B cell (primary cell): ENCODE results near the gene C17orf114.

Experiments used
- ATAC-seq: fragments of 200-7000 bp; cut with Tn5 transposase; one replicate; pipeline ENCODE4 v1.10.0; 2021; ENCODE audit warnings: low read depth, mild to moderate bottlenecking, moderate number of reproducible peaks, moderate library complexity
- CTCF ChIA-PET: fragments of 350-600 bp; sonication (Branson Sonifier 250); formaldehyde crosslinking; loops from one replicate; lab custom pipeline; 2021; ENCODE audit warnings: antibody characterized with exemption, inconsistent platforms; lab: Charles Lee
- POLR2A ChIA-PET: fragments of 350-600 bp; sonication (Branson Sonifier 250); formaldehyde crosslinking; loops from one replicate; lab custom pipeline; 2021; ENCODE audit warnings: antibody characterized with exemption; lab: Charles Lee
- DNase-seq: peaks from one replicate; pipeline ENCODE4 v3.0.0; 2013
- H2AFZ ChIP-seq: 2 replicates; pipeline ENCODE4 v1.6.1; 2012; ENCODE audit warnings: mild to moderate bottlenecking, low read depth, low read length; ENCODE audit not compliant: insufficient read depth, poor library complexity, severe bottlenecking
- H3K27ac ChIP-seq, 2 donors: 1 replicate in 1 of 2; 2 replicates in 1 of 2; pipeline ENCODE4 v1.5.1; 2012 to 2013; ENCODE audit warnings: low read length in 2 of 2, mild to moderate bottlenecking in 2 of 2, moderate library complexity in 1 of 2
- H3K27me3 ChIP-seq, 4 experiments: fragments of 200-600 bp in 1 of 4; sonication (generic) in 1 of 4; replicated peaks in 1 of 4; 1 replicate in 2 of 4; 2 replicates in 2 of 4; pipeline versions ENCODE4 v1.6.1 to v1.7.0; 2013 to 2016; ENCODE audit warnings: low read length in 3 of 4, mild to moderate bottlenecking in 2 of 4, mixed read lengths in 1 of 4, moderate library complexity in 1 of 4; ENCODE audit not compliant: insufficient read depth in 4 of 4, control insufficient read depth in 3 of 4; ENCODE audit errors: control extremely low read depth in 1 of 4
- H3K36me3 ChIP-seq, 2 experiments: replicated peaks in 1 of 2; 1 replicate in 1 of 2; 2 replicates in 1 of 2; pipeline versions ENCODE4 v1.6.1 to v1.7.1; 2013; ENCODE audit warnings: low read length in 1 of 2; ENCODE audit not compliant: insufficient read depth in 2 of 2, control insufficient read depth in 1 of 2; ENCODE audit errors: control extremely low read depth in 1 of 2, extremely low read depth in 1 of 2
- H3K4me1 ChIP-seq, 2 donors: fragments of 200-600 bp in 1 of 2; sonication (generic) in 1 of 2; 1 replicate in 1 of 2; 2 replicates in 1 of 2; pipeline versions ENCODE4 v1.5.1 to v1.6.1; 2013 to 2017; ENCODE audit warnings: low read length in 2 of 2; ENCODE audit not compliant: control insufficient read depth in 2 of 2, insufficient read depth in 2 of 2
- H3K4me2 ChIP-seq: replicated peaks from 2 replicates; pipeline ENCODE3; 2012; ENCODE audit warnings: mild to moderate bottlenecking, low read depth, low read length; ENCODE audit not compliant: poor library complexity, severe bottlenecking
- H3K4me3 ChIP-seq, 5 experiments: fragments of 200-600 bp in 1 of 5; sonication (generic) in 1 of 5; 1 replicate in 3 of 5; 2 replicates in 2 of 5; pipeline versions ENCODE4 v1.5.1 to v1.7.0; 2011 to 2016; ENCODE audit warnings: low read length in 4 of 5, mild to moderate bottlenecking in 4 of 5, low read depth in 2 of 5, control low read depth in 1 of 5, moderate library complexity in 1 of 5; ENCODE audit not compliant: insufficient read depth in 1 of 5; ENCODE audit errors: control extremely low read depth in 1 of 5, extremely low read depth in 1 of 5
- H3K79me2 ChIP-seq: fragments of 200-600 bp; sonication (generic); one replicate; pipeline ENCODE4 v1.6.0; 2016; ENCODE audit warnings: low read length; ENCODE audit not compliant: control insufficient read depth, insufficient read depth
- H3K9ac ChIP-seq: fragments of 200-600 bp; sonication (generic); 2 replicates; pipeline ENCODE4 v1.6.1; 2017; ENCODE audit warnings: mild to moderate bottlenecking, low read length, moderate library complexity
- H3K9me3 ChIP-seq, 3 donors: one replicate each; pipeline versions ENCODE4 v1.6.1 to v1.7.1; 2013; ENCODE audit warnings: low read length in 2 of 3; ENCODE audit not compliant: control insufficient read depth in 2 of 3, insufficient read depth in 1 of 3; ENCODE audit errors: control extremely low read depth in 1 of 3
- H4K20me1 ChIP-seq: 2 replicates; pipeline ENCODE4 v1.6.0; 2012; ENCODE audit warnings: mild to moderate bottlenecking, low read length; ENCODE audit not compliant: insufficient read depth, control insufficient read depth, poor library complexity, severe bottlenecking
- H3K27ac Mint-ChIP-seq: one replicate; pipeline ENCODE4 v1.8.0; 2021; ENCODE audit warnings: mixed read lengths
- H3K27me3 Mint-ChIP-seq: one replicate; pipeline ENCODE4 v1.8.0; 2021; ENCODE audit warnings: mixed read lengths
- H3K4me1 Mint-ChIP-seq: one replicate; pipeline ENCODE4 v1.8.0; 2021; ENCODE audit warnings: mixed read lengths
- H3K4me3 Mint-ChIP-seq: one replicate; pipeline ENCODE4 v1.8.0; 2021; ENCODE audit warnings: mixed read lengths
- H3K9me3 Mint-ChIP-seq: one replicate; pipeline ENCODE4 v1.8.0; 2022; ENCODE audit warnings: mixed read lengths; ENCODE audit not compliant: insufficient read depth
- CTCF ChIP-seq: fragments of 200-600 bp; IDR thresholded peaks from one replicate; pipeline ENCODE4 v1.8.0; 2022; ENCODE audit warnings: antibody characterized with exemption, mild to moderate bottlenecking
- EZH2 ChIP-seq: IDR thresholded peaks from 2 replicates; pipeline ENCODE4 v1.6.1; 2012; ENCODE audit warnings: borderline replicate concordance, low read depth, mild to moderate bottlenecking, moderate library complexity, low read length; ENCODE audit not compliant: insufficient read depth, poor library complexity, severe bottlenecking
- WGBS: methylation state at CpG from one replicate; pipeline ENCODE4 v1.1.5; 2013; ENCODE audit warnings: missing lambda C conversion rate; ENCODE audit not compliant: insufficient coverage; 5-methylcytosine and 5-hydroxymethylcytosine counted together
- intact Hi-C: fragments of 100-400 bp; cut with micrococcal nuclease; formaldehyde crosslinking; loops from one replicate; pipeline ENCODE4 v1.10.0; 2022

C17orf114 gene

GRCh38 chr17:4788159-4788806 lies 13.8 kb downstream of the C17orf114 start:
- ChIA-PET CTCF (interaction anchor here (0.7 to 3.2 kb wide), 5 partner anchors 14 to 114 kb away, joined by 3 to 36 read pairs (median 4); partner anchors contain the start of genes ARRB2, C17orf114 and CHRNE), POLR2A (interaction anchor here (0.8 kb wide), 1 partner anchor 20 kb away, joined by 3 read pairs; no protein-coding TSS in a partner anchor)
- Histone ChIP-seq H2AFZ (no peak overlapping the region), H3K27me3 (peaks cover 0 to 60% (median 38%) of the 10 kb centered on the region in 4 experiments), H3K9me3 (peaks cover 0 to 27% (median 0%) of the 10 kb centered on the region in 3 donors), H3K9ac (no peak overlapping the region), H3K27ac (no peak overlapping the region), H3K4me3 (no peak overlapping the region), H3K4me2 (no peak overlapping the region), H3K4me1 (peaks cover 28 to 34% of the 10 kb centered on the region in 2 donors), H3K36me3 (no peaks in the 10 kb centered on the region), H4K20me1 (no peaks in the 10 kb centered on the region), H3K79me2 (no peaks in the 10 kb centered on the region)
- H3K4me1 Mint-ChIP-seq: peaks cover 30% of the 10 kb centered on the region
- DNase-seq: no peak
- intact Hi-C loops: no loop called here
- H3K27me3 Mint-ChIP-seq: peaks cover 31% of the 10 kb centered on the region
- no peaks in the 10 kb centered on the region for H3K9me3 Mint-ChIP-seq
- TF ChIP-seq CTCF (no peak), EZH2 (no peak)
- no peak for ATAC-seq
- WGBS: 93% methylated on average over 6 of the region's 14 CpGs
- H3K27ac Mint-ChIP-seq: no peak overlapping the region
- peak overlapping the region; percentile 39 for H3K4me3 Mint-ChIP-seq

GRCh38 chr17:4786516-4786915 lies 15.6 kb downstream of the C17orf114 start:
- peaks cover 0 to 70% (median 43%) of the 10 kb centered on the region in 4 experiments for H3K27me3 ChIP-seq
- Mint-ChIP-seq H3K4me1 (peaks cover 30% of the 10 kb centered on the region), H3K4me3 (no peak overlapping the region), H3K9me3 (no peaks in the 10 kb centered on the region), H3K27me3 (peaks cover 44% of the 10 kb centered on the region), H3K27ac (no peak overlapping the region)
- peaks cover 0 to 32% (median 0%) of the 10 kb centered on the region in 3 donors for H3K9me3 ChIP-seq
- no peaks in the 10 kb centered on the region for H4K20me1 ChIP-seq
- no peaks in the 10 kb centered on the region for H3K36me3 ChIP-seq
- no peak overlapping the region for H3K9ac ChIP-seq
- POLR2A ChIA-PET: no interaction called here
- intact Hi-C loops: no loop called here
- peaks cover 28 to 34% of the 10 kb centered on the region in 2 donors for H3K4me1 ChIP-seq
- H3K79me2 ChIP-seq: no peaks in the 10 kb centered on the region
- CTCF ChIA-PET: interaction anchor here (0.8 to 1.1 kb wide), 2 partner anchors 50 to 95 kb away, joined by 3 read pairs; no protein-coding TSS in a partner anchor
- DNase-seq (no peak), ATAC-seq (no peak)
- H3K4me2 ChIP-seq: peak overlapping the region; percentile 57
- H2AFZ ChIP-seq: peak overlapping the region; percentile 0
- H3K27ac ChIP-seq: no peak overlapping the region
- 30% methylated on average over 2 of the region's 6 CpGs for WGBS
- TF ChIP-seq CTCF: no peak
- TF ChIP-seq EZH2: no peak
- no peak overlapping the region for H3K4me3 ChIP-seq
